Central memory CD8-positive, alpha-beta T cell (primary cell): Measurements from ENCODE around the gene ABHD6.

Experiments used
- ATAC-seq: fragments of 150-1000 bp; cut with Tn5 transposase; replicated peaks from 2 replicates; pipeline ENCODE4 v1.10.0; 2022; ENCODE audit warnings: mild to moderate bottlenecking, moderate FRiP score, moderate number of reproducible peaks; ENCODE audit not compliant: poor library complexity, severe bottlenecking; ENCODE audit errors: extremely low read depth
- DNase-seq, 2 donors: peaks; one replicate each; pipeline ENCODE4 v3.0.0; 2021; ENCODE audit warnings: low spot score in 2 of 2
- H3K27ac Mint-ChIP-seq: one replicate; pipeline ENCODE4 v1.8.0; 2022; ENCODE audit warnings: low read depth, mild to moderate bottlenecking, moderate library complexity, mixed read lengths
- H3K27me3 Mint-ChIP-seq: one replicate; pipeline ENCODE4 v1.8.0; 2022; ENCODE audit warnings: mixed read lengths
- H3K36me3 Mint-ChIP-seq: one replicate; pipeline ENCODE4 v1.8.0; 2022; ENCODE audit warnings: mild to moderate bottlenecking, moderate library complexity, mixed read lengths; ENCODE audit not compliant: insufficient read depth
- H3K4me1 Mint-ChIP-seq: one replicate; pipeline ENCODE4 v1.8.0; 2022; ENCODE audit warnings: mixed read lengths
- H3K4me3 Mint-ChIP-seq: one replicate; pipeline ENCODE4 v1.8.0; 2022; ENCODE audit warnings: mild to moderate bottlenecking, moderate library complexity, mixed read lengths
- H3K9me3 Mint-ChIP-seq: one replicate; pipeline ENCODE4 v1.8.0; 2022; ENCODE audit warnings: mixed read lengths

The ABHD6 gene

GRCh38 chr3:58298190-58298589, 60.6 kb downstream of the ABHD6 start:
- H3K27ac Mint-ChIP-seq, result no peak overlapping the region

GRCh38 chr3:58299075-58299474, 61.5 kb downstream of the ABHD6 start:
- no peaks in the 10 kb centered on the region for H3K9me3 Mint-ChIP-seq
- no peak overlapping the region for H3K27ac Mint-ChIP-seq
- H3K4me1 Mint-ChIP-seq, result no peaks in the 10 kb centered on the region
- no peak overlapping the region for H3K4me3 Mint-ChIP-seq
- H3K36me3 Mint-ChIP-seq, result peaks cover 2% of the 10 kb centered on the region
- DNase-seq, result no peak
- H3K27me3 Mint-ChIP-seq, result peaks cover 44% of the 10 kb centered on the region
- no peak for ATAC-seq

More at GRCh38 chr3:58298190-58298589, 60.6 kb downstream of the ABHD6 start:
- H3K27me3 Mint-ChIP-seq, result peaks cover 44% of the 10 kb centered on the region
- no peaks in the 10 kb centered on the region for H3K4me1 Mint-ChIP-seq
- peaks cover 4% of the 10 kb centered on the region for H3K36me3 Mint-ChIP-seq
- H3K4me3 Mint-ChIP-seq, result no peak overlapping the region
- DNase-seq (no peak), ATAC-seq (no peak)
- no peaks in the 10 kb centered on the region for H3K9me3 Mint-ChIP-seq

- no peak for DNase-seq
- Mint-ChIP-seq H3K27ac (no peak overlapping the region), H3K4me1 (no peaks in the 10 kb centered on the region), H3K4me3 (no peak overlapping the region), H3K27me3 (peaks cover 44% of the 10 kb centered on the region), H3K36me3 (peaks cover 2% of the 10 kb centered on the region), H3K9me3 (no peaks in the 10 kb centered on the region)
- no peak for ATAC-seq
Measured at GRCh38 chr3:58299839-58300516, 62.4 kb downstream of the ABHD6 start.

- H3K27me3 Mint-ChIP-seq, result peaks cover 19% of the 10 kb centered on the region
- H3K4me3 Mint-ChIP-seq, result peak within 1 kb of the TSS; percentile 94
- peaks cover 35% of the 10 kb centered on the region for H3K4me1 Mint-ChIP-seq
- H3K36me3 Mint-ChIP-seq, result peaks cover 36% of the 10 kb centered on the region
- ATAC-seq (peak; percentile 93), DNase-seq (peak; percentile 97 to 99)
- H3K27ac Mint-ChIP-seq, result peak within 1 kb of the TSS; percentile 99
- H3K9me3 Mint-ChIP-seq, result no peaks in the 10 kb centered on the region
Measured at GRCh38 chr3:58305882-58306711, 68.5 kb downstream of the ABHD6 start, which contains the start of the genes HTD2 and RPP14. TSS of gene HTD2 (plus strand) at chr3:58306520. CDS start at chr3:58317614, 11,094 bp downstream. TSS of gene RPP14 (plus strand) at chr3:58306245. CDS start at chr3:58310330, 4,085 bp downstream.

- Mint-ChIP-seq H3K27me3 (peaks cover 3% of the 10 kb centered on the region), H3K4me1 (peaks cover 35% of the 10 kb centered on the region), H3K36me3 (peaks cover 50% of the 10 kb centered on the region), H3K4me3 (peak overlapping the region; percentile 94), H3K27ac (peak overlapping the region; percentile 99), H3K9me3 (no peaks in the 10 kb centered on the region)
- DNase-seq (peak in 1 of 2 donors; percentile 24), ATAC-seq (no peak)
Measured at GRCh38 chr3:58307639-58308215, 70.1 kb downstream of the ABHD6 start.

GRCh38 chr3:58308728-58309127, 71.1 kb downstream of the ABHD6 start:
- H3K27ac Mint-ChIP-seq, result no peak overlapping the region
- ATAC-seq (no peak), DNase-seq (no peak)
- H3K9me3 Mint-ChIP-seq, result no peaks in the 10 kb centered on the region
- peaks cover 43% of the 10 kb centered on the region for H3K4me1 Mint-ChIP-seq
- H3K27me3 Mint-ChIP-seq, result no peaks in the 10 kb centered on the region
- H3K4me3 Mint-ChIP-seq, result no peak overlapping the region
- H3K36me3 Mint-ChIP-seq, result peaks cover 57% of the 10 kb centered on the region

- ATAC-seq (no peak), DNase-seq (no peak)
- no peaks in the 10 kb centered on the region for H3K9me3 Mint-ChIP-seq
- H3K27ac Mint-ChIP-seq, result no peak overlapping the region
- H3K36me3 Mint-ChIP-seq, result peaks cover 48% of the 10 kb centered on the region
- no peaks in the 10 kb centered on the region for H3K27me3 Mint-ChIP-seq
- peaks cover 15% of the 10 kb centered on the region for H3K4me1 Mint-ChIP-seq
- no peak overlapping the region for H3K4me3 Mint-ChIP-seq
Measured at GRCh38 chr3:58317811-58318210, 80.2 kb downstream of the ABHD6 start.

GRCh38 chr3:58321791-58322190, 84.2 kb downstream of the ABHD6 start:
- H3K36me3 Mint-ChIP-seq, result peaks cover 26% of the 10 kb centered on the region
- peaks cover 7% of the 10 kb centered on the region for H3K4me1 Mint-ChIP-seq
- H3K27me3 Mint-ChIP-seq, result no peaks in the 10 kb centered on the region
- H3K9me3 Mint-ChIP-seq, result no peaks in the 10 kb centered on the region
- H3K4me3 Mint-ChIP-seq, result no peak overlapping the region
- H3K27ac Mint-ChIP-seq, result no peak overlapping the region
- DNase-seq (no peak), ATAC-seq (no peak)

- H3K36me3 Mint-ChIP-seq, result peaks cover 18% of the 10 kb centered on the region
- H3K27ac Mint-ChIP-seq, result no peak overlapping the region
- H3K9me3 Mint-ChIP-seq, result no peaks in the 10 kb centered on the region
- H3K4me1 Mint-ChIP-seq, result peaks cover 7% of the 10 kb centered on the region
- no peak overlapping the region for H3K4me3 Mint-ChIP-seq
- H3K27me3 Mint-ChIP-seq, result no peaks in the 10 kb centered on the region
- no peak for DNase-seq
- ATAC-seq, result no peak
Measured at GRCh38 chr3:58322793-58323192, 85.2 kb downstream of the ABHD6 start.

- Mint-ChIP-seq H3K36me3 (peaks cover 9% of the 10 kb centered on the region), H3K4me1 (peaks cover 7% of the 10 kb centered on the region), H3K27me3 (no peaks in the 10 kb centered on the region), H3K9me3 (no peaks in the 10 kb centered on the region), H3K4me3 (no peak overlapping the region), H3K27ac (peak overlapping the region; percentile 36)
- DNase-seq (no peak), ATAC-seq (no peak)
Measured at GRCh38 chr3:58323529-58324390, 86.2 kb downstream of the ABHD6 start.

GRCh38 chr3:58324391-58325390, 87.1 kb downstream of the ABHD6 start:
- H3K27ac Mint-ChIP-seq, result peak overlapping the region; percentile 36
- peaks cover 8% of the 10 kb centered on the region for H3K36me3 Mint-ChIP-seq
- H3K9me3 Mint-ChIP-seq, result no peaks in the 10 kb centered on the region
- H3K27me3 Mint-ChIP-seq, result no peaks in the 10 kb centered on the region
- ATAC-seq, result peak; percentile 54
- H3K4me1 Mint-ChIP-seq, result peaks cover 7% of the 10 kb centered on the region
- no peak overlapping the region for H3K4me3 Mint-ChIP-seq
- DNase-seq, result no peak
